K562 (cell line): Measurements from ENCODE around the gene MTF1. TPM values are rescaled to one million over a fixed set of nuclear protein-coding genes. Genes with fewer than 3 reads are reported as not detected.

Experiments used
- ATF6 ChIP-seq: sonication (generic); formaldehyde crosslinking; IDR thresholded peaks from 2 replicates; pipeline ENCODE4 v1.4.0; 2020; ENCODE audit warnings: mild to moderate bottlenecking, missing genetic modification reagents
- ETS2 ChIP-seq: IDR thresholded peaks from 2 replicates; pipeline ENCODE4 v1.6.1; 2016; ENCODE audit warnings: borderline replicate concordance, missing genetic modification characterization, mild to moderate bottlenecking, moderate library complexity, missing compliant biosample characterization; ENCODE audit not compliant: poor library complexity, severe bottlenecking
- HIVEP1 ChIP-seq: fragments of 250-450 bp; sonication (Bioruptor Pico); IDR thresholded peaks from 2 replicates; pipeline ENCODE4 v1.4.0; 2020; ENCODE audit warnings: mild to moderate bottlenecking
- KAT8 ChIP-seq: fragments of 450-650 bp; IDR thresholded peaks from 2 replicates; pipeline ENCODE4 v1.6.1; 2016; ENCODE audit warnings: low read depth, mild to moderate bottlenecking
- L3MBTL2 ChIP-seq: fragments of 450-650 bp; IDR thresholded peaks from 2 replicates; pipeline ENCODE4 v1.6.1; 2016; ENCODE audit warnings: mild to moderate bottlenecking, moderate library complexity
- POLR2A ChIP-seq: fragments of 450-650 bp; conservative IDR thresholded peaks from 2 replicates; pipeline ENCODE4 v1.6.1; 2016
- POLR3A ChIP-seq: IDR thresholded peaks from 2 replicates; pipeline ENCODE4 v1.6.1; 2011; ENCODE audit warnings: borderline replicate concordance, mild to moderate bottlenecking, moderate library complexity; ENCODE audit not compliant: insufficient read length, insufficient read depth; ENCODE audit errors: extremely low read depth
- RBM25 ChIP-seq: fragments of 200-400 bp; formaldehyde crosslinking; IDR thresholded peaks from 2 replicates; pipeline ENCODE4 v1.6.1; 2018; ENCODE audit warnings: low read length, low read depth, moderate library complexity; ENCODE audit not compliant: severe bottlenecking
- RNF2 ChIP-seq: sonication (generic); IDR thresholded peaks from 2 replicates; pipeline ENCODE4 v1.6.1; 2016
- ZC3H4 ChIP-seq: sonication (generic); formaldehyde crosslinking; IDR thresholded peaks from 2 replicates; pipeline ENCODE4 v1.9.0; 2021; ENCODE audit warnings: missing genetic modification reagents, borderline replicate concordance
- ZNF12 ChIP-seq: sonication (generic); formaldehyde crosslinking; IDR thresholded peaks from 2 replicates; pipeline ENCODE4 v1.4.0; 2020; ENCODE audit warnings: mild to moderate bottlenecking, missing genetic modification reagents
- ZNF121 ChIP-seq: sonication (generic); formaldehyde crosslinking; conservative IDR thresholded peaks from 2 replicates; pipeline ENCODE4 v1.8.0; 2022; ENCODE audit warnings: missing genetic modification reagents
- ZNF24 ChIP-seq: fragments of 450-650 bp; IDR thresholded peaks from 2 replicates; pipeline ENCODE4 v1.6.1; 2016
- ZNF354B ChIP-seq: fragments of 250-450 bp; sonication (Bioruptor Pico); IDR thresholded peaks from 2 replicates; pipeline ENCODE4 v1.4.0; 2020
- ZNF586 ChIP-seq: fragments of 450-650 bp; formaldehyde crosslinking; conservative IDR thresholded peaks from 2 replicates; pipeline ENCODE4 v1.4.0; 2020; ENCODE audit warnings: mild to moderate bottlenecking, moderate library complexity
- ZNF77 ChIP-seq: fragments of 250-450 bp; sonication (Bioruptor Pico); IDR thresholded peaks from 2 replicates; pipeline ENCODE4 v1.5.0; 2020
- polyA plus RNA-seq, 8 experiments: library from polyadenylated mRNA; depleted of rRNA in 4 of 8; stranded (reverse) in 5 of 8; unstranded in 3 of 8; fragments of >200 nt; fragmentation: Nextera tagmentation in 2 of 8; fragmentation: Illumina TruSeq in 1 of 8; extraction: Ambion mirVana in 2 of 8; extraction: Trizol in 1 of 8; gene quantifications; 2 replicates each; pipeline versions ENCODE4 v1.2.1 to v1.2.3, GENCODE V29; 2011 to 2014; ENCODE audit warnings: inconsistent platforms in 1 of 8, missing spikeins in 1 of 8
- total RNA-seq, 7 experiments: library from RNA; depleted of rRNA in 6 of 7; stranded (reverse); fragments of >200 nt in 6 of 7; fragmentation: Illumina TruSeq in 2 of 7; extraction: Trizol in 2 of 7; gene quantifications; 2 replicates each; pipeline versions ENCODE4 v1.2.1 to v1.2.3, GENCODE V29; 2011 to 2021; ENCODE audit warnings: low replicate concordance in 1 of 7
- TF ChIP-seq, protein P1 (sequence below): sonication (generic); formaldehyde crosslinking; IDR thresholded peaks from 2 replicates; pipeline ENCODE4 v1.8.0; 2022; ENCODE audit warnings: mild to moderate bottlenecking, missing genetic modification reagents
- TF ChIP-seq, protein P2 (sequence below): fragments of 450-650 bp; IDR thresholded peaks from 2 replicates; pipeline ENCODE4 v1.6.1; 2018; ENCODE audit warnings: mild to moderate bottlenecking, low read depth; ENCODE audit not compliant: partially characterized antibody
- TF ChIP-seq, protein P3 (sequence below): fragments of 450-650 bp; IDR thresholded peaks from 2 replicates; pipeline ENCODE4 v1.6.1; 2016; ENCODE audit warnings: low read depth, mild to moderate bottlenecking, moderate library complexity
- TF ChIP-seq, protein P4 (sequence below): sonication (generic); formaldehyde crosslinking; IDR thresholded peaks from 2 replicates; pipeline ENCODE4 v1.8.0; 2022; ENCODE audit warnings: missing genetic modification reagents, mild to moderate bottlenecking, borderline replicate concordance
- TF ChIP-seq, protein P5 (sequence below): fragments of 250-450 bp; sonication (Bioruptor Pico); IDR thresholded peaks from 2 replicates; pipeline ENCODE4 v1.5.0; 2020; ENCODE audit warnings: mild to moderate bottlenecking

The MTF1 gene
- total and polyA plus RNA-seq, 9 of the 15 experiments (the other 6 are each of a cell fraction or from before 2014, with no cell fraction given): 1.1 to 12.2 (median 4.3) TPM

DNA sequence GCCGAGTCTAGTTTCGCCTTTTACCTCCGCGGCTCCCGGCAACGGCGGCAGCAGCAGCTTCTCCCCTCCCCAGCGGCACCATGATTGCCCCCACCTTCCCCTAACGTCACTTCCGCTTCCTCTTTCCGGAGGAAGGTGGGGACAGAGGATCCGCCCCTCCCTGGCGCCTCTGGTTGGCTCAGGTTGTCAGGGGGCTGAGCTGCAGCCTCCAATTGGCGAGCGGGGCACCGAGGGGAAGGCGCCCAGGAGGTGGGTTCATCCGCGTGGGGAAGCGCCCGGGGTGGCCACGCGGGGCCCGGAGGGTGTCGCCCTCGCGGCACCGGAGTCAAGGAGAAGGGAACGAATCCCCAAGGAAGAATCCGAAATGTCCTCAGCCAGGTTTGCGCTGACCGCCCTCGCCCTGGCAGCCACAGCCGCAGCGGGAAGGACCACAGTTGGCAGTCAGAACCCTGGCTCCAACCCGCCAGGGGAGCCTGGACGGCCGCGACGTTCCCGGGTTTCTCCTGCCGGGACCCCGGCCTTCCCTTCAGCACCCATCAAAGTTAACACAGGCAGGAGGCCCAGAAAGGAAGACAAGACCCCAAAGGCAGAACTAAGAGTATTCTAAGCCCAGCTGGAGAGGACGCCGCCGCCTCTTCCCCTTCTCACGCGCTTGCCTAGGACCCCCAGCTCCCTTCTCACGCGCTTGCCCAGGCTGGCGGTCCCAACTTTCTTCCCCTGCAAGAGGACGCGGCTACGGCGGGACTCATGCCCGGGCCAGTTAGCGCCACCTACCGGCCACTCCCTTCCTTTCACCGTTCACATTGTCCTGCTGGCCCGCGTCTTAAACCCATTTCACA lies at the start of gene MTF1 (continued):
- no peak for TF ChIP-seq ZC3H4 (CRISPR knock-in tag)
- TF ChIP-seq ZNF354B (CRISPR knock-in tag): no peak
- TF ChIP-seq ATF6 (CRISPR knock-in tag): no peak
- TF ChIP-seq ZNF12 (CRISPR knock-in tag): no peak
- TF ChIP-seq, protein P1, sequence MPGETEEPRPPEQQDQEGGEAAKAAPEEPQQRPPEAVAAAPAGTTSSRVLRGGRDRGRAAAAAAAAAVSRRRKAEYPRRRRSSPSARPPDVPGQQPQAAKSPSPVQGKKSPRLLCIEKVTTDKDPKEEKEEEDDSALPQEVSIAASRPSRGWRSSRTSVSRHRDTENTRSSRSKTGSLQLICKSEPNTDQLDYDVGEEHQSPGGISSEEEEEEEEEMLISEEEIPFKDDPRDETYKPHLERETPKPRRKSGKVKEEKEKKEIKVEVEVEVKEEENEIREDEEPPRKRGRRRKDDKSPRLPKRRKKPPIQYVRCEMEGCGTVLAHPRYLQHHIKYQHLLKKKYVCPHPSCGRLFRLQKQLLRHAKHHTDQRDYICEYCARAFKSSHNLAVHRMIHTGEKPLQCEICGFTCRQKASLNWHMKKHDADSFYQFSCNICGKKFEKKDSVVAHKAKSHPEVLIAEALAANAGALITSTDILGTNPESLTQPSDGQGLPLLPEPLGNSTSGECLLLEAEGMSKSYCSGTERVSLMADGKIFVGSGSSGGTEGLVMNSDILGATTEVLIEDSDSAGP: peak; percentile 34; the same call in 1 of the 2 replicates
- no peak for TF ChIP-seq ZNF24
- TF ChIP-seq POLR3A: no peak
- 0 out of 2 replicates have a peak, but pooled peaks have one; percentile 50 for TF ChIP-seq RNF2
- TF ChIP-seq HIVEP1: no peak
- TF ChIP-seq, protein P2, sequence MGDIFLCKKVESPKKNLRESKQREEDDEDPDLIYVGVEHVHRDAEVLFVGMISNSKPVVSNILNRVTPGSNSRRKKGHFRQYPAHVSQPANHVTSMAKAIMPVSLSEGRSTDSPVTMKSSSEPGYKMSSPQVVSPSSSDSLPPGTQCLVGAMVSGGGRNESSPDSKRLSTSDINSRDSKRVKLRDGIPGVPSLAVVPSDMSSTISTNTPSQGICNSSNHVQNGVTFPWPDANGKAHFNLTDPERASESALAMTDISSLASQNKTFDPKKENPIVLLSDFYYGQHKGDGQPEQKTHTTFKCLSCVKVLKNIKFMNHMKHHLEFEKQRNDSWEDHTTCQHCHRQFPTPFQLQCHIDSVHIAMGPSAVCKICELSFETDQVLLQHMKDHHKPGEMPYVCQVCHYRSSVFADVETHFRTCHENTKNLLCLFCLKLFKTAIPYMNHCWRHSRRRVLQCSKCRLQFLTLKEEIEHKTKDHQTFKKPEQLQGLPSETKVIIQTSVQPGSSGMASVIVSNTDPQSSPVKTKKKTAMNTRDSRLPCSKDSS: no peak
- TF ChIP-seq, protein P3, sequence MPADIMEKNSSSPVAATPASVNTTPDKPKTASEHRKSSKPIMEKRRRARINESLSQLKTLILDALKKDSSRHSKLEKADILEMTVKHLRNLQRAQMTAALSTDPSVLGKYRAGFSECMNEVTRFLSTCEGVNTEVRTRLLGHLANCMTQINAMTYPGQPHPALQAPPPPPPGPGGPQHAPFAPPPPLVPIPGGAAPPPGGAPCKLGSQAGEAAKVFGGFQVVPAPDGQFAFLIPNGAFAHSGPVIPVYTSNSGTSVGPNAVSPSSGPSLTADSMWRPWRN: no peak
- TF ChIP-seq POLR2A: peak; percentile 97
- TF ChIP-seq ETS2 (tag): no peak
- TF ChIP-seq, protein P4, sequence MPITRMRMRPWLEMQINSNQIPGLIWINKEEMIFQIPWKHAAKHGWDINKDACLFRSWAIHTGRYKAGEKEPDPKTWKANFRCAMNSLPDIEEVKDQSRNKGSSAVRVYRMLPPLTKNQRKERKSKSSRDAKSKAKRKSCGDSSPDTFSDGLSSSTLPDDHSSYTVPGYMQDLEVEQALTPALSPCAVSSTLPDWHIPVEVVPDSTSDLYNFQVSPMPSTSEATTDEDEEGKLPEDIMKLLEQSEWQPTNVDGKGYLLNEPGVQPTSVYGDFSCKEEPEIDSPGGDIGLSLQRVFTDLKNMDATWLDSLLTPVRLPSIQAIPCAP: no peak
- TF ChIP-seq, protein P5, sequence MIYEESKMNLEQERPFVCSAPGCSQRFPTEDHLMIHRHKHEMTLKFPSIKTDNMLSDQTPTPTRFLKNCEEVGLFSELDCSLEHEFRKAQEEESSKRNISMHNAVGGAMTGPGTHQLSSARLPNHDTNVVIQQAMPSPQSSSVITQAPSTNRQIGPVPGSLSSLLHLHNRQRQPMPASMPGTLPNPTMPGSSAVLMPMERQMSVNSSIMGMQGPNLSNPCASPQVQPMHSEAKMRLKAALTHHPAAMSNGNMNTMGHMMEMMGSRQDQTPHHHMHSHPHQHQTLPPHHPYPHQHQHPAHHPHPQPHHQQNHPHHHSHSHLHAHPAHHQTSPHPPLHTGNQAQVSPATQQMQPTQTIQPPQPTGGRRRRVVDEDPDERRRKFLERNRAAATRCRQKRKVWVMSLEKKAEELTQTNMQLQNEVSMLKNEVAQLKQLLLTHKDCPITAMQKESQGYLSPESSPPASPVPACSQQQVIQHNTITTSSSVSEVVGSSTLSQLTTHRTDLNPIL (CRISPR knock-in tag): peak; percentile 75; the same call in 1 of the 2 replicates
- TF ChIP-seq KAT8: no peak
- no peak for TF ChIP-seq ZNF77 (CRISPR knock-in tag)
- peak; percentile 89 for TF ChIP-seq L3MBTL2
- no peak for TF ChIP-seq ZNF121 (CRISPR knock-in tag)
- peak; percentile 81 for TF ChIP-seq RBM25
- no peak for TF ChIP-seq ZNF586 (CRISPR knock-in tag)
